ENCODE measurements around the gene GPD2. TPM values are rescaled to one million over a fixed set of nuclear protein-coding genes. Genes with fewer than 3 reads are reported as not detected.

GPD2 gene
- polyA plus RNA-seq, 1 experiment: 20.7 TPM

- ChIA-PET POLR2A (interaction anchor here (0.5 kb wide), 1 partner anchor 33 kb away, joined by 5 read pairs; no protein-coding TSS in a partner anchor), CTCF (no interaction called here)
- H3K9me3 ChIP-seq (ENCODE audit: control insufficient read depth, insufficient read depth, low read length): no peaks in the 10 kb centered on the region
- no peak for TF ChIP-seq CTCF (IDR thresholded peaks at IDR 0.05; ENCODE audit: low read depth, low read length)
- no peak overlapping the region for H3K27ac ChIP-seq (ENCODE audit: low read depth, low read length)
- no peak overlapping the region for H3K4me3 ChIP-seq (ENCODE audit: low read depth, low read length)
- no peak for DNase-seq (ENCODE audit: low read depth, low spot score)
- no peaks in the 10 kb centered on the region for H3K27me3 ChIP-seq (ENCODE audit: control insufficient read depth, insufficient read depth, low read length)
These were observed 9.1 kb upstream of the GPD2 start for GRCh38 chr2:156427074-156427473.

GRCh38 chr2:156429211-156429610 is 7.0 kb upstream of the GPD2 start:
- Histone ChIP-seq H3K27ac (ENCODE audit: low read depth, low read length) (no peak overlapping the region), H3K4me3 (ENCODE audit: low read depth, low read length) (no peak overlapping the region), H3K27me3 (ENCODE audit: control insufficient read depth, insufficient read depth, low read length) (no peaks in the 10 kb centered on the region), H3K9me3 (ENCODE audit: control insufficient read depth, insufficient read depth, low read length) (no peaks in the 10 kb centered on the region)
- CTCF ChIA-PET: interaction anchor here (2.0 to 2.8 kb wide), 2 partner anchors 94 to 161 kb away, joined by 7 to 28 read pairs; no protein-coding TSS in a partner anchor
- DNase-seq (ENCODE audit: low read depth, low spot score): no peak
- POLR2A ChIA-PET: no interaction called here
- TF ChIP-seq CTCF (IDR thresholded peaks at IDR 0.05; ENCODE audit: low read depth, low read length): no peak

- CTCF ChIA-PET: interaction anchor here (2.0 to 2.8 kb wide), 2 partner anchors 96 to 160 kb away, joined by 7 to 28 read pairs; no protein-coding TSS in a partner anchor
- H3K27me3 ChIP-seq (ENCODE audit: control insufficient read depth, insufficient read depth, low read length): no peaks in the 10 kb centered on the region
- no peaks in the 10 kb centered on the region; the same call in 1 of the 2 replicates for H3K9me3 ChIP-seq (ENCODE audit: control insufficient read depth, insufficient read depth, low read length)
- POLR2A ChIA-PET: no interaction called here
- H3K4me3 ChIP-seq (ENCODE audit: low read depth, low read length): no peak overlapping the region
- no peak for DNase-seq (ENCODE audit: low read depth, low spot score)
- TF ChIP-seq CTCF (IDR thresholded peaks at IDR 0.05; ENCODE audit: low read depth, low read length): no peak
- no peak overlapping the region for H3K27ac ChIP-seq (ENCODE audit: low read depth, low read length)
These were observed 5.8 kb upstream of the GPD2 start for GRCh38 chr2:156430236-156430979.

- Histone ChIP-seq H3K9me3 (ENCODE audit: control insufficient read depth, insufficient read depth, low read length) (no peaks in the 10 kb centered on the region; the same call in 1 of the 2 replicates), H3K27ac (ENCODE audit: low read depth, low read length) (no peak overlapping the region), H3K4me3 (ENCODE audit: low read depth, low read length) (no peak overlapping the region), H3K27me3 (ENCODE audit: control insufficient read depth, insufficient read depth, low read length) (no peaks in the 10 kb centered on the region)
- TF ChIP-seq CTCF (IDR thresholded peaks at IDR 0.05; ENCODE audit: low read depth, low read length): no peak
- POLR2A ChIA-PET: no interaction called here
- no peak for DNase-seq (ENCODE audit: low read depth, low spot score)
- CTCF ChIA-PET: interaction anchor here (2.0 to 2.8 kb wide), 2 partner anchors 96 to 159 kb away, joined by 7 to 28 read pairs; no protein-coding TSS in a partner anchor
These were observed 5.2 kb upstream of the GPD2 start for GRCh38 chr2:156430980-156431358.

Measured in AG04450 (cell line).